Mucosa of descending colon (tissue), 3 donors: Measurements from ENCODE around the gene KIF3B. TPM values are rescaled to one million over a fixed set of nuclear protein-coding genes. Genes with fewer than 3 reads are reported as not detected.

Experiments used
- ATAC-seq: fragments of 200-7000 bp; cut with Tn5 transposase; one replicate; pipeline ENCODE4 v1.9.1; 2020; ENCODE audit warnings: mild to moderate bottlenecking, moderate library complexity
- DNase-seq, 3 donors: peaks; one replicate each; pipeline ENCODE4 v3.0.0-alpha.2; 2020
- H3K36me3 ChIP-seq: fragments of 200-600 bp; one replicate; pipeline ENCODE4 v1.8.0; 2021; ENCODE audit warnings: low read depth, mild to moderate bottlenecking
- H3K4me1 ChIP-seq: fragments of 200-600 bp; one replicate; pipeline ENCODE4 v1.8.0; 2021; ENCODE audit warnings: low read depth, mild to moderate bottlenecking
- H3K4me3 ChIP-seq: fragments of 200-600 bp; one replicate; pipeline ENCODE4 v1.8.0; 2021; ENCODE audit warnings: mild to moderate bottlenecking
- H3K9me3 ChIP-seq: fragments of 200-600 bp; one replicate; pipeline ENCODE4 v1.8.0; 2021; ENCODE audit warnings: mild to moderate bottlenecking
- CTCF ChIP-seq: fragments of 200-600 bp; IDR thresholded peaks from one replicate; pipeline ENCODE4 v1.8.0; 2022; ENCODE audit warnings: antibody characterized with exemption, mild to moderate bottlenecking
- intact Hi-C, 2 donors: fragments of 100-400 bp; cut with DNase I in 1 of 2; cut with micrococcal nuclease in 1 of 2; formaldehyde crosslinking; loops; one replicate each; pipeline versions ENCODE4 v1.11.0 to v1.11.1; 2022; cut with DNase I, micrococcal nuclease
- total RNA-seq, 3 donors: library from RNA; stranded (reverse); fragmentation: NEBNext Ultra II Directional in 2 of 3; extraction: Animal tissue kit (Norgen Biotek cat#: 25700) in 2 of 3; gene quantifications; one replicate each; pipeline versions ENCODE4 v1.2.1 to v1.2.4, GENCODE V29; 2021 to 2023
- donor health status: DM: no; HTN: no; CAD: no; lungs with moderate emphysema.
- donor health status: DM: no; HTN: no; CAD: no.
- donor health status: DM: no; HTN: yes; CAD: no.

The KIF3B gene
- total RNA-seq, 3 donors from 2014 or later: 39.3 to 54.6 (median 52.0) TPM

- H3K9me3 ChIP-seq: no peaks in the 10 kb centered on the region
- no peak for DNase-seq
- intact Hi-C loops: no loop called here
- H3K4me1 ChIP-seq: peaks cover 19% of the 10 kb centered on the region
- H3K36me3 ChIP-seq: no peaks in the 10 kb centered on the region
- no peak overlapping the region for H3K4me3 ChIP-seq
- TF ChIP-seq CTCF: no peak
- ATAC-seq: peak; percentile 32
Observed at GRCh38 chr20:32236048-32236533, 41.4 kb upstream of the KIF3B start.

- ATAC-seq (no peak), DNase-seq (no peak)
- intact Hi-C loops: no loop called here
- H3K9me3 ChIP-seq: no peaks in the 10 kb centered on the region
- no peak overlapping the region for H3K4me3 ChIP-seq
- H3K4me1 ChIP-seq: peaks cover 19% of the 10 kb centered on the region
- no peaks in the 10 kb centered on the region for H3K36me3 ChIP-seq
- no peak for TF ChIP-seq CTCF
Observed at GRCh38 chr20:32236819-32237218, 40.6 kb upstream of the KIF3B start.

GRCh38 chr20:32237419-32237818 is 40.0 kb upstream of the KIF3B start:
- Histone ChIP-seq H3K9me3 (no peaks in the 10 kb centered on the region), H3K36me3 (no peaks in the 10 kb centered on the region), H3K4me1 (peaks cover 19% of the 10 kb centered on the region), H3K4me3 (no peak overlapping the region)
- intact Hi-C loops: no loop called here
- no peak for TF ChIP-seq CTCF
- ATAC-seq (no peak), DNase-seq (no peak)

GRCh38 chr20:32238483-32239425 is 38.7 kb upstream of the KIF3B start:
- DNase-seq (no peak), ATAC-seq (no peak)
- Histone ChIP-seq H3K9me3 (no peaks in the 10 kb centered on the region), H3K4me1 (peaks cover 19% of the 10 kb centered on the region), H3K4me3 (no peak overlapping the region), H3K36me3 (no peaks in the 10 kb centered on the region)
- intact Hi-C loops: no loop called here
- no peak for TF ChIP-seq CTCF

GRCh38 chr20:32240205-32240604 is 37.2 kb upstream of the KIF3B start:
- intact Hi-C loops: no loop called here

More at GRCh38 chr20:32240205-32240604, 37.2 kb upstream of the KIF3B start:
- no peak for TF ChIP-seq CTCF
- Histone ChIP-seq H3K36me3 (no peaks in the 10 kb centered on the region), H3K4me3 (no peak overlapping the region), H3K4me1 (peaks cover 19% of the 10 kb centered on the region), H3K9me3 (no peaks in the 10 kb centered on the region)
- no peak for ATAC-seq
- no peak for DNase-seq
